Stimulated activated CD8-positive, alpha-beta memory T cell treated with anti-CD3 and anti-CD28 coated beads, Interleukin-4, amount 100 ng/mL, for 1 hour (primary cell): ENCODE data around the gene PRKCB.
"Not testable (repeated sequence)": the region's sequence is repeated elsewhere in the genome, so short reads cannot be mapped to it uniquely, and the experiment has no call there.

ENCODE experiments used
- DNase-seq, 2 donors: peaks; one replicate each; pipeline ENCODE4 v3.0.0-alpha.2; 2020; ENCODE audit warnings: low read depth in 2 of 2, low spot score in 1 of 2

PRKCB gene

DNA sequence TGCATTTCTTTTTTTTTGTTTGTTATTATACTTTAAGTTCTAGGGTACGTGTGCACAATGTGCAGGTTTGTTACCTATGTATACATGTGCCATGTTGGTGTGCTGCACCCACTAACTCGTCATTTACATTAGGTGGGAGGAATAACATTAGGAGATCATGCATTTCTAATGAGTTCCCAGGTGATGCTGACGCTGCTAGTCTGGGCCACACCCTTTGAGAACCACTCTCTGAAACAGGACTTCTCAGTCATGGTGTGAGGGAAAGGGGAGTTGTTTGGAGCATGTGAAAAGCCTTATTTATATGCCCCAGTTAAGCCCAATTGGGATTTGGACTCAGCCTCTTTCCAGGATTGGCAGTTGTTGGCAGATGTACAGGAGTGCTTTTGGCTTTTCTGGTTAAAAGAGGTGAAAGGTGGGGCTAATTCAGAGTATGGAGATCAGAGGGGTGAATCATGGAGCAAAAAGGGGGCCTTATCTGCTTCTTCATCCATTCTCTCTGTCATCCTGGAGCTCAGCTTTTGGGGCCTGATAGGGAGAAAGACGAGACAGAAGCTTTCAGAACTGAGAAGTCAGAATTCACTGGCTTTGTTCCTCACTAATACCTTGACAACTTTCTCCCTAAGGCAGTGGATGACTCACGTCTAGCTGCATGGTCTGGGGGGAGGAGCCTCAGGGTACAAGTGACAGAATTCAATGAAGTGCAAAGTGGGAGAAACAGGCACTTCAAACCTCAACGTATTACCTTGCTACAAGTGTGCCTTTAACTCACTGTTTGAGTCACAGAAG lies 240.3 kb downstream of the PRKCB start:
- DNase-seq = no peak

DNA sequence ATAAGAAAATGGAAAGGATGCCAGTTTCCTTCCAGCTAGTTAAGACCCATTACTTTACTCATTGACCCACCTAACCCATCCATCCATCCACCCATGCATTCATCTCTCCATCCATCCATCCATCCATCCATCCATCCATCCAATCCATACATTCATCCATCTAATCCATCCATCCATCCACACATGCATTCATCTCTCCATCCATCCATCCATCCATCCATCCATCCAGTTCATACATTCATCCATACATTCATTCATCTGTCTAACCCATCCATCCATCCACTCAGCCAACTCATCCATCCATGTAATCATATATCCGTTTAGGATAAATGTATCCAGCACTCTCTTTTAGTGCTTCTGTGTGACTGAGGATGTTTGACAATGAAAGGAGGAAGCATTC lies 241.5 kb downstream of the PRKCB start:
- no peak for DNase-seq

DNA sequence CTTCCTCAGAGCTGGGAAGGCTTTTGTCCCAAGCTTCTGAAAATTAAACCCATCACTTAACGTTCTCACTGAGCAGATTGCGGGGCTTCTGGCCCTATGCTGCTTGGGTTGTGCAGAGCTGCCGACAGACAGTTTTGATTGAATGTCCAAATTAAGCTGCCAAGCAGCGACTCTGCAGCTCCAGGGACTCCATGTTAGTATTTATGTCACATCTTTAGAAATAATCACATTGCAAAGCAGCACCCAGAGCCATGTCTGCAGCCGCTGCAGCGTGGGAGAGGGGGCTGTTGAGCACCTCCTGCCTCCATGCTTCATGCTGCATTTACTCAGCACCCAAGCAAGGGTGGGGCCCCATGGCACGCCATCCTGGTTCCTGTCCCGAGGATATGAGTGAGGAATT lies 242.2 kb downstream of the PRKCB start:
- no peak for DNase-seq

DNA sequence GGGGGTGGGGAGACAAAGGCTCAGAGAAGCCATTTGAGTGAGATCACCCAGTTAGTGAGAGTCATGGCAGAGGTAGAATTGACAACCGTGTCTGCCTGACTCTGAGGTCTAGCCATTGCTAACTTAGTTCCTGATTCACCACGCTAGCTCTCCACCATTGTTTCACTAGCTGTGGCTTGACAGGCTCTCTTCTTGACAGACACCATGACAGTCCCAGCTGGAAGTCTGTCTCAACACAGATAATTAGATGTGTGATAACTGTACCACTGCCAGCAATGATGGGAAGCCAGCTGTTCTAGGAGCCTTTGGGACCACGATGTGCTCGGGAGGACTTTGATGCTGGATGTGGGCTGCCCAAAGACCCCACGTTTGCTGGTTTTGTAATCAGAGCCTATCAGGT lies 249.9 kb downstream of the PRKCB start:
- no peak for DNase-seq

DNA sequence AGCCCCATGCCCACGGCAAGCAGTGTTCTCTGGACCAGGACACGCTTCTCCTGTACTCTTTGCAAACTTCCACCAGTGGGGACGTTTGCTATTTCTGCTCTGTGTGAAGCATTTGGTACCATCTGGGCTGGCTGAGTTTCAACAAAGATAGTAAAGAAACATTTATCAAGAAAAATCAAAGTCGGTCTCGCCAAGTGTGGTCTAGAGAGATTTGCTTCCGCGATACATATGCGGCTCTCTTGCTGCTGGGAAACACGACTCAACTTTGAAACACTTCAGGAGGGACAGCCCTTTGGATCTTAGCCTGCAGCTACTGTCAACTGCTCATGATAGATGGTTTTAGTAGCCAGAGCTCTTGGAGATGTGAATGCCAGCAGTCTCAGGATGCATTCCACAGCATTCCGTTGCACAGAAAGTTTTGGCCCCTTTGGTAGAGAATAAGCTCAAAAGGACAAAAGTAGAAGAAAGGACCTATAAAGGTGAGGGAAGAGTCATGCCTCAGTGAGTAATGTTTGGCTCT lies 252.2 kb downstream of the PRKCB start:
- DNase-seq = no peak

DNA sequence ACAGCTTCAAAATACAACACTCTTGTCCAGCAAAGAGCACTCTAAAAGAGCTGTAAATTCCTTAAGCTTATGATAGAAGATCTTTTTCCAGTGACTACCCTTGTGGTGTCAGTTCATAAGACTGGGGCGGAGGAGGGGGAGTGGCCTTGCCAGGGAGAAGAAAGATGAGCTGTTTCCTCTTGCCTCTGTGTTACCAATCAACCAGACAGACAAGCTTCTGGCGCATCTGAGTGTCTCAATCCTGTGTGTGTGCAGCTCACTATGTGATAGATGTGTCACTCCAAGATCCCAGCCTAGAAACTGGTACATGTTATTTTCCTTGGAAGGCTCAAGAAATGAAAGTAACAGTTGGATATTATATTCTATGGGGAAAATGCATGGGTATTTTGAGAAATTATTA lies 253.0 kb downstream of the PRKCB start:
- DNase-seq = no peak

DNA sequence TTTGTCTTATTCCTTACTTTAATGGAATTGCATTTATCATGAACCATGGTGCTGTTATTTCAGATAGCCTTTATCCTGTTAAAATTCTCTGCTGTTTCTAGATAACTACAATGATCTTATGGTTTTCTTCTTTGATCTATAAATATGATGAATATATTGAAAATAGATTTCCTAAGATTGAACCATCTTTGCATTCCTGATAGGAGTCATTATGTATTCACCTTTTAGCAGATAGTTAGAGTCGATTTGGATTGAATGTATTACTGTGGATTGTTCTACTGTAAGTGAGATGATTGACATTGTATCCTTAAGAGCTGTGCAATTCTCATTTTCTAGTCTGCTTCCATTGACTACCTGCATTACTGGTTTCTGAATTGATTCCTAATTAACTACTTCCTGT lies 255.3 kb downstream of the PRKCB start:
- no peak for DNase-seq

DNA sequence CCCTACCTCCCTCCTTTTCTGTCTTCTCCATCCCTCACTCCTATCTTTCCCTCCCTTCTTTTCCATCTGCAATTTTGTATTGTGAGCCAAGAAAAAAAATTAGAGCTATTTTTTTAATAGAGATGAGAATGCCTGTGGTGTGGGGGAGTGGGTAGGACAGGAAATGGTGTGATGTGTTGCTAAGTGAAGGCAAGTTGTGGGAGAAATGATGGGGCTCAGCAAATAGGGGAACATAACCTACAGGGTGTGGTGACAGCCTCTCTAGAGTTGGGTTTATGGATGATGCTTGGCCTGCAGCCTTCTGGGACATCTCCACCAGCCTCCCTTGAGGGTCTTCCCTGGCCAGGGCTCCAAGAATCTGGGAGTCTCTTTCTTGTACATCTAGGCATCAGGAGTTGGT lies 257.3 kb downstream of the PRKCB start:
- DNase-seq = no peak

DNA sequence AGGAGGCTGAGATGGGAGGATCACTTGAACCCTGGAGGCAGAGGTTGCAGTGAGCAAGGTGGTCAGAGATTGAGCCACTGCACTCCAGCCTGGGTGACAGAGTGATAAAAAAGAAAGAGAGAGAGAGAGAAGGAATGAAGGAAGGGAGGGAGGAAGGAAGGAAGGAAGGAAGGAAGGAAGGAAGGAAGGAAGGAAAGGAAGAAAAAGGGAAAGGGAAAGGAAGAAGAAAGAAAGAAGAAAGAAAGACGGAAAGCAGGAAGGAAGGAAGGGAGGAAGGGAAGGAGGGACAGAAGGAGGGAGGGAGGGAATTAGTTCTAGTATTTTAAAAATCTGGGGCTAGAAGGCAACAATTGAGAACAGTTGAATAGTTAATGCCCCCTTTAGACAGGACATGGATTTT lies 258.9 kb downstream of the PRKCB start:
- DNase-seq = no peak

- DNase-seq = no peak
Observed at GRCh38 chr16:24098896-24099295, 263.1 kb downstream of the PRKCB start.

DNA sequence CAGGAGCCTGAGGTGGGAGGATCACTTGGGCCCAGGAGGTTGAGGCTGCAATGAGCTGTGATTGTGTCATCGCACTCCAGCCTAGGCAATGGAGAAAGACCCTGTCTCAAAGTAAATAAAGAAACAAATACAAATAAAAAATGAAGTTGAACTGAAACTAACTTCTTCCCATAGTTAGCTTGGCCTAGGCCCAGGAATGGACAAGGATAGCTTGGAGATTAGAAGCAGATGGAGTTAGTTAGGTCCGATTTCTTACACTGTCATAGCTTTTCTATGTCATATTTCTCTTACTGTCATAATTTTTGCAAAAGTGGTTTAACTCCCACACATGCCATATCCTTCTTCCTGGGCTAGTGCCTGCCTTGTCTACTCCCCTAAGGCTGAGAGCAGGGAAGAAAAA lies 265.6 kb downstream of the PRKCB start:
- no peak for DNase-seq

DNA sequence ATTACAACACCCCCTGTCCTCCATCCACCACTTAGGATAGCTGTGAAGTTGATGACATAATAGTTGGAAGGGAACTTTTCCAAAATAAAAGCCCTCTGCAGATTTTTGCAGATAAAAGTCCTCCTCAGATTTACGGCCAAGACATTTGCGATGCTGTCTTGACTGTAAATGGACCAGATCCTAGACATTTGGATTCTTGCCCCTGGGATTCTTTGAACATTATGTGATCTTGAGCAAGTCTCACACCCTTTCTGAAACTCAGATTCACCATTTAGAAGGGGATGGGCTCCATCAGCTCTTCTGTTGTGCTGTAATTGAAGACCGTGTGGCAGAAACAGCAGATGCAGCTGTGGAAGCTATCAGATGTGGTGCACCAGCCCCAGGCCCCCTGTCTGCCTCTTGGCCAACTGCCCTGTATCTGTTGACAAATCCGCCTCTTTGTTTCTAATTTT lies 266.5 kb downstream of the PRKCB start:
- DNase-seq = no peak

DNA sequence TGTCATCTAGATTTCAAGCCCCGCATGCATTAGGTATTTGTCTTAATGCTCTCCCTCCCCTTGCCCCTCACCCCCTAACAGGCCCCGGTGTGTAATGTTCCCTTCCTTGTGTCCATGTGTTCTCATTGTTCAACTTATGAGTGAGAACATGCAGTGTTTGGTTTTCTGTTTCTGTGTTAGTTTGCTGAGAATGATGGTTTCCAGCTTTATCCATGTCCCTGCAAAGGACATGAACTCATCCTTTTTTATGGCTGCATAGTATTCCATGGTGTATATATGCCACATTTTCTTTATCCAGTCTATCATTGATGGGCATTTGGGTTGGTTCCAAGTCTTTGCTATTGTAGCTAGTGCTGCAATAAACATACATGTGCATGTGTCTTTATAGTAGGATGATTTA lies 269.7 kb downstream of the PRKCB start:
- DNase-seq = not testable (repeated sequence)

DNA sequence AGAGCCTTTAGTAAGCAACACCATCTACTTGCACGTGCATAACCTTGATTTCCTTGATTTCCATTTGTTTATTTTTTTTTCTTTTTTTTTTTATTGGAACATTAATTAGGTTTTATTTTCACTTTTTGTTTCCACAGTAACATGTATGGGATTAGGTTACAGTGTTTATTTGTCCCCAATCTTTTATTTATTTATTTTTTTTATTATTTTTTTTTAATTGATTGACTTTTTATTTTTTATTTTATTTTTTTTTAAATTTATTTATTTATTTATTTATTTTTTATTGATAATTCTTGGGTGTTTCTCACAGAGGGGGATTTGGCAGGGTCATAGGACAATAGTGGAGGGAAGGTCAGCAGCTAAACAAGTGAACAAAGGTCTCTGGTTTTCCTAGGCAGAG lies 272.3 kb downstream of the PRKCB start:
- not testable (repeated sequence) for DNase-seq

DNA sequence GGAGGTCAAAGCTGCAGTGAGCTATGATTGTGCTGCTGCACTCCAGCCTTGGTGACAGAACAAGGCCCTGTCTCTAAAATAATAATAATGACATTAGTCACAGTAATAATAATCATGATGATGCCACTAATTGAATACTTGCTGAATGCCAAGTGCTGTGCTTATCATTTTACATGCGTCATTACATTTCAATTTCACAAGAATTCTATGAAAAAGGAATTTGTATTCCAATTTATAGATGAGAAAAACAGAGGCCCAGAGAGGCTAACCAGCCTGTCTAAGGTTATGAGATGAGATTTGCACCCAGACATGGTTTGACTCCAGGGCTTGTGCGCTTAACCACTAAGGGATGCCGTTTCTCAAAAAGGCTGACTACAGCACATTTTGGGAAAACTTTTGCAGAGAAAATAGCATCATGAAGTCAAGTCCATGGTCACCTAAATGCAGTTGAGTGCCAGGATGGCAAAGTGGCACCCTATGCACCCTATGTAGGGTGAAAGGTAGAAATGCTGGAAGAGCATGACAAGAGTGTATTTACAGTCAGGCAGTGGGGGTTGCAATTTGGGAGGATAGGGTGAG lies 276.0 kb downstream of the PRKCB start:
- DNase-seq = no peak

DNA sequence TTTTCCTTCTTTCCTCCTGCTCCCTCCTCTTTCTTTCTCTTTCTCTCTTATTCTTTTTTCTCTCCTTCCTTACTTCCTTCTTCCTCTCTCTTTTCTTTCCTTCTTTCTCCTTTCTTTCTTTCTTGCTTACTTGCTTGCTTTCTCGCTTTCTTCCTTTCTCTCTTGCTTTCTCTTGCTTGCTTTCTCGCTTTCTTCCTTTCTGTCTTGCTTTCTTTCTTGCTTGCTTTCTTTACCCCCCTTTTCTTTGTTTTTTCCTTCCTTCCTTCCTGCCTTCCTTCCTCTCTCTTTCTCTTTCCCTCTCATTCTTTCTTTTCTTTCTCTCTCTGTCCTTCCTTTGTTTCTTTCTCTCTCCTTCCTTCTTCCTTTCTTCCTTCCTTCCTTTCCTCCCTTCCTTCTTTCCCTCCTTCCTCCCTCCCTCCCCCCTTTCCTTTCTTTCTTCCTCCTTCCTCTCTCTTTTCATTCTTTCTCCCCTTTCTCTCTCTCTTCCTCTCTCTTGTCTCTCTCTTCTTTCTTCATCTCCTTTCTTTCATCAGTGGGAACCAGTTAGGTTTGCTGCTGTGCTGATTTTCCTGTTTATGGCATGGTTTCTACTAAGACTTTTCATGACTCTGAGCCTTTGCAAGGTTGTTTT lies 277.4 kb downstream of the PRKCB start:
- DNase-seq = no peak

GRCh38 chr16:24114876-24115275 lies 279.1 kb downstream of the PRKCB start:
- DNase-seq = no peak

- DNase-seq = no peak
Observed at GRCh38 chr16:24116046-24116776, 280.4 kb downstream of the PRKCB start.

DNA sequence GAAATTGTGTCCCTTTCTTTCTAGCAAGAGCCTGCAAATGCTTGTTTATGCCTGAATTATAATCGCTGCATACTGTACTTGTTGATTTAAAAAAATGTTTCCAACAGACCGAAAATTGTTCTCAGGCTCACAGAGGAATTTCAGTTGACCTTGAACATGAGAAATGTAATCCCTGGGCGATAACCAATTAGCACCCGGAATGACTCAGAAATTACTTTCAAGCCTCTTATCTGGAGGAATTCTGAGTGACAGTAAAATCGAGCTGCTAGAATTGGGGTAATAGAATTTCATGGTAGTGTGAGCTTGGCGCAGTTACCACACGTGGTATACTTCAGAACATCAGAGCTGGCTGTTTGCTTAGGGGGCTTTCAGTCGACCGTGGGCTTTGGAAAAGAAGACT lies 281.2 kb downstream of the PRKCB start:
- DNase-seq = no peak

DNA sequence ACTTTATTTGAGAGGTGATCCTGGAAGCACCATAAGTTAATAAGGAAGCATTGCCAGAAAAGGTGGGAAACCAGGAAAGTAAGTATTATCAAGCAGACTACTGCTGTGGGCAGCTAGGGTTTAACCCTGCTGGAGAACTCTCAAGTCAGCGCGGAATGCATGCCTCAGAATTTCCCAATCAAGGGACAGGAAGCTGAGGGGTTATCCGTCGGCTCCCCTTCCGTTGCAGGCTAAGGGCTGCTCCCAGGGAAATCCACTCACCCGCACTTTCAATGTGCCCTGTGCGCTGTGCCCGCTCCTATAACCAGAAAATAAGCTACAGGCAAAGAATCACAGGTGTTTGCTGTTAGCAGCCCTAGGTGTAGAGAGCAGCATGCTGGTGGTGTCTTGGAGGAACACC lies 281.9 kb downstream of the PRKCB start:
- DNase-seq = no peak

DNA sequence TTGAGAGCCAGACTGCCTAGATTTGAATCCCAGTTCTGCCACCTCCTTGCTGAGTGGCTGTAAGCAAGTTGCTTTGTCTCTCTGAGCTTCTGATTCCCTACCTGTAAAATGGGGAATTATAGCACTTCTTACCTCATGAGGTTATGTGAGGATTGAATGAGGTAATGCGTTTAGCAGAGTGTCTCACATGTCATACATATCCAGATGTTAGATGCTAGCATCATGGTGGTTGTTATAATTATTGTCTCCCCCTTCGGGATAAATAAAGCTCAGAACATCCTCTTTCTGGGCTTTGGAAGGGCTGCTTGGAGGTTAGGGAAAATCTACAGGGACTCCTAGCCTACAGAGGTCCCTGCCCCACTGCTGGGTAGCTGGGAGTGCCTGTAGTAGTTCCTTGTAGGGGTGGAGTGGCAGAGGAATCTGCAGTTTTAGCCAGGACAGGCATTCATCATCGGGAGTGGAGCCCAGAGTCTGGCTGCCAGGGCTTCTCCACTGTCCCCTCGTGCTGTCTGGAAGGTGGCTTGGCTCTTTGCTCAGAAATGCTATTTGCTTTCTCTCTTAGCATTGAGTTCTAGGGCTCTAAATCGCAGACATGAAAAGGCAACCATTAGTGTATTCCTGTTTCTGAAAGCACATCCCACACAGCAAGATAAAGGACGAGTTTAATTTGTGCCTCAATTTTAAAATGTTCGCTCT lies 282.5 kb downstream of the PRKCB start:
- no peak for DNase-seq
